HCT116 (cell line): ENCODE results near the gene RGS6. TPM values are rescaled to one million over a fixed set of nuclear protein-coding genes. Genes with fewer than 3 reads are reported as not detected.

Source experiments
- ATAC-seq: fragments of 200-7000 bp; cut with Tn5 transposase; 2 replicates; pipeline ENCODE4 v1.9.1; 2020; ENCODE audit warnings: mild to moderate bottlenecking, moderate library complexity
- BruUV-seq: library from RNA; stranded (reverse); fragments of 400-500 nt; replicated peaks from 2 replicates; lab custom pipeline; 2021; lab: Mats Ljungman, UMichigan
- CTCF ChIA-PET: fragments of 300-600 bp; sonication (Branson Sonifier 250); formaldehyde crosslinking; loops from one replicate; lab custom pipeline; 2021; ENCODE audit warnings: antibody characterized with exemption; lab: Charles Lee
- POLR2A ChIA-PET: fragments of 300-600, 350-600 bp; sonication (Branson Sonifier 250); formaldehyde crosslinking; loops from one replicate; lab custom pipeline; 2021; ENCODE audit warnings: antibody characterized with exemption; lab: Charles Lee
- RAD21 ChIA-PET, 2 experiments: fragments of 300-600 bp; sonication (Branson Sonifier 250); formaldehyde crosslinking; loops; one replicate each; lab custom pipeline; 2023; ENCODE audit warnings: low total read pairs in 2 of 2; ENCODE audit not compliant: uncharacterized antibody in 2 of 2, unreplicated experiment in 2 of 2, low non-redundant PET in 1 of 2; lab: Charles Lee
- DNase-seq: peaks from one replicate; pipeline ENCODE4 v3.0.0-alpha.2; 2010; ENCODE audit warnings: low read depth, low spot score
- H2AFZ ChIP-seq: fragments of 200-600 bp; shearing (Covaris generic), sonication (generic); 2 replicates; pipeline ENCODE4 v1.6.1; 2017; ENCODE audit warnings: low read depth, mixed run types, mixed read lengths, antibody characterized with exemption, low read length; ENCODE audit not compliant: poor library complexity, severe bottlenecking
- H3K27ac ChIP-seq: 2 replicates; pipeline ENCODE4 v1.5.1; 2012; ENCODE audit warnings: low read depth, low read length
- H3K27me3 ChIP-seq: fragments of 200-600 bp; sonication (generic); 2 replicates; pipeline ENCODE4 v1.6.1; 2016; ENCODE audit warnings: mixed run types, low read length, mixed read lengths; ENCODE audit not compliant: insufficient read depth
- H3K36me3 ChIP-seq, 2 experiments: fragments of 200-500 bp in 1 of 2; fragments of 200-600 bp in 1 of 2; sonication (Bioruptor generic) in 1 of 2; sonication (generic) in 1 of 2; 2 replicates each; pipeline versions ENCODE4 v1.5.1 to v1.6.1; 2014 to 2016; ENCODE audit warnings: low read length in 2 of 2, inconsistent platforms in 1 of 2, mixed read lengths in 1 of 2, mixed run types in 1 of 2; ENCODE audit not compliant: insufficient read depth in 2 of 2, control insufficient read depth in 1 of 2
- H3K4me1 ChIP-seq, 2 experiments: fragments of 200-600 bp in 1 of 2; sonication (generic) in 1 of 2; 2 replicates each; pipeline versions ENCODE4 v1.5.1 to v1.6.1; 2012 to 2017; ENCODE audit warnings: low read length in 2 of 2, inconsistent platforms in 1 of 2, mild to moderate bottlenecking in 1 of 2, mixed read lengths in 1 of 2, mixed run types in 1 of 2, moderate library complexity in 1 of 2; ENCODE audit not compliant: insufficient read depth in 2 of 2, control insufficient read depth in 1 of 2
- H3K4me2 ChIP-seq: fragments of 200-600 bp; sonication (generic); 2 replicates; pipeline ENCODE4 v1.6.1; 2017; ENCODE audit warnings: mixed run types, low read length, mixed read lengths
- H3K4me3 ChIP-seq, 2 experiments: fragments of 200-600 bp in 1 of 2; sonication (generic) in 1 of 2; replicated peaks in 1 of 2; 2 replicates each; pipeline ENCODE4 v1.5.1; 2011 to 2016; ENCODE audit warnings: low read length in 2 of 2, control low read depth in 1 of 2, low read depth in 1 of 2, mild to moderate bottlenecking in 1 of 2, mixed read lengths in 1 of 2, mixed run types in 1 of 2
- H3K79me2 ChIP-seq: fragments of 200-600 bp; sonication (generic); 2 replicates; pipeline ENCODE4 v1.6.1; 2017; ENCODE audit warnings: mild to moderate bottlenecking, mixed run types, low read length, moderate library complexity, mixed read lengths; ENCODE audit not compliant: insufficient read depth
- H3K9ac ChIP-seq: fragments of 200-600 bp; sonication (generic); 2 replicates; pipeline ENCODE4 v1.6.1; 2016; ENCODE audit warnings: low read length, mixed read lengths
- H3K9me2 ChIP-seq: fragments of 200-600 bp; sonication (generic), shearing (Covaris generic); 2 replicates; pipeline ENCODE4 v1.6.1; 2017; ENCODE audit warnings: mixed run types, mild to moderate bottlenecking, moderate library complexity; ENCODE audit not compliant: insufficient read depth
- H3K9me3 ChIP-seq, 2 experiments: fragments of 200-500 bp in 1 of 2; fragments of 200-600 bp in 1 of 2; sonication (Bioruptor generic) in 1 of 2; sonication (generic) in 1 of 2; 2 replicates each; pipeline ENCODE4 v1.6.1; 2014 to 2017; ENCODE audit warnings: low read length in 2 of 2, mixed read lengths in 2 of 2, inconsistent platforms in 1 of 2, low read depth in 1 of 2, mild to moderate bottlenecking in 1 of 2, mixed run types in 1 of 2, moderate library complexity in 1 of 2; ENCODE audit not compliant: control insufficient read depth in 1 of 2, insufficient read depth in 1 of 2
- H4K20me1 ChIP-seq: fragments of 200-600 bp; sonication (generic), shearing (Covaris generic); 2 replicates; pipeline ENCODE4 v1.6.1; 2017; ENCODE audit warnings: mixed run types, mild to moderate bottlenecking, moderate library complexity; ENCODE audit not compliant: insufficient read depth
- CBX3 ChIP-seq: IDR thresholded peaks from 2 replicates; pipeline ENCODE4 v1.6.1; 2012; ENCODE audit warnings: low read depth
- CEBPB ChIP-seq: IDR thresholded peaks from 2 replicates; pipeline ENCODE4 v1.6.1; 2012; ENCODE audit warnings: low read depth
- EGR1 ChIP-seq: IDR thresholded peaks from 2 replicates; pipeline ENCODE4 v1.6.1; 2012; ENCODE audit warnings: low read depth
- EZH2 ChIP-seq: fragments of 200-600 bp; sonication (generic); IDR thresholded peaks from 2 replicates; pipeline ENCODE4 v1.6.1; 2017; ENCODE audit warnings: antibody characterized with exemption, mixed run types
- EZH2phosphoT487 ChIP-seq: fragments of 200-600 bp; IDR thresholded peaks from 2 replicates; pipeline ENCODE4 v1.6.1; 2018; ENCODE audit warnings: antibody characterized with exemption, borderline replicate concordance
- FOSL1 ChIP-seq: IDR thresholded peaks from 2 replicates; pipeline ENCODE4 v1.6.1; 2012; ENCODE audit warnings: low read depth
- POLR2A ChIP-seq: IDR thresholded peaks from 2 replicates; pipeline ENCODE4 v1.7.0; 2011; ENCODE audit warnings: borderline replicate concordance; ENCODE audit not compliant: insufficient read depth, insufficient read length; ENCODE audit errors: extremely low read depth
- POLR2AphosphoS5 ChIP-seq: IDR thresholded peaks from 2 replicates; pipeline ENCODE4 v1.6.1; 2011; ENCODE audit warnings: mild to moderate bottlenecking, low read depth, low read length, moderate library complexity
- RAD21 ChIP-seq: IDR thresholded peaks from 2 replicates; pipeline ENCODE4 v1.6.1; 2012; ENCODE audit warnings: low read depth, mild to moderate bottlenecking
- SP1 ChIP-seq: IDR thresholded peaks from 2 replicates; pipeline ENCODE4 v1.6.1; 2012; ENCODE audit warnings: low read depth
- SRF ChIP-seq: IDR thresholded peaks from 2 replicates; pipeline ENCODE4 v1.6.1; 2012; ENCODE audit warnings: low read depth
- TCF7L2 ChIP-seq: IDR thresholded peaks from 2 replicates; pipeline ENCODE4 v1.7.0; 2011; ENCODE audit warnings: borderline replicate concordance, inconsistent platforms; ENCODE audit not compliant: insufficient read depth, insufficient read length; ENCODE audit errors: extremely low read depth
- ZFX ChIP-seq: fragments of 450-650 bp; IDR thresholded peaks from 2 replicates; pipeline ENCODE4 v1.6.1; 2017
- ZNF274 ChIP-seq: fragments of 200-500 bp; sonication (Bioruptor generic); IDR thresholded peaks from 2 replicates; pipeline ENCODE4 v1.6.1; 2014; ENCODE audit warnings: mild to moderate bottlenecking, low read depth, low read length, inconsistent platforms
- intact Hi-C: fragments of 100-400 bp; cut with micrococcal nuclease; formaldehyde crosslinking; loops from 2 replicates; pipeline ENCODE4 v1.10.0; 2022
- total RNA-seq: library from RNA; stranded (reverse); gene quantifications from one replicate; pipeline ENCODE4 v1.2.1, GENCODE V29; 2021; ENCODE audit not compliant: unreplicated experiment
- TF ChIP-seq, protein P1 (sequence below): IDR thresholded peaks from 2 replicates; pipeline ENCODE4 v1.6.1; 2011; ENCODE audit warnings: mild to moderate bottlenecking, low read length, moderate library complexity; ENCODE audit not compliant: insufficient replicate concordance; ENCODE audit errors: extremely low read depth
- TF ChIP-seq, protein P2 (sequence below), 3 experiments: fragments of 200-600 bp in 1 of 3; sonication (generic) in 1 of 3; IDR thresholded peaks in 2 of 3; conservative IDR thresholded peaks in 1 of 3; 2 replicates each; pipeline ENCODE4 v1.5.1; 2012 to 2017; ENCODE audit warnings: low read depth in 2 of 3, low read length in 2 of 3, antibody characterized with exemption in 1 of 3, borderline replicate concordance in 1 of 3, control low read depth in 1 of 3, mild to moderate bottlenecking in 1 of 3, mixed read lengths in 1 of 3, mixed run types in 1 of 3, moderate library complexity in 1 of 3; ENCODE audit not compliant: insufficient read depth in 1 of 3
- TF ChIP-seq, protein P3 (sequence below): IDR thresholded peaks from 2 replicates; pipeline ENCODE4 v1.6.1; 2012

The RGS6 gene
- total RNA-seq, 1 experiment from 2014 or later: 4.7 TPM

DNA sequence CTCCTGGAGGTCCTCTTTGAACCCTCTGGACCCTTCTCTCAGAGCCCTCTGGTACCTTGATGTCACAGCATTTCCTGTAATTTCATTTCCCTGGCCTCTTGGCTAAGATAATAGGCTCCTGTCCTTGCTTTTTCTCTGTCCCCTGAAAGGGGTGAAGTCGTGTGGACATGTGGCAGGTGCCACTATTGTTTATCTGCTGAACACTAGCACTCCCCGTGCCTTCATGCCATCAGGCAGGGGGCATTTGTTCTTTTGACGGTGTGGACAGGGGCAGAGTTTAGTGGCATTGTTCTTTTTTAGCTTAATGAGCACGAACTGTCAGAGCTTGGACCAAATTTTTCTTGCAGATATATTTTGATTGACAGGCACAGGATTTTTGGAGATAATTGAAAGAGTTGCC lies 166.0 kb downstream of the RGS6 start (continued):
- TF ChIP-seq, protein P1, sequence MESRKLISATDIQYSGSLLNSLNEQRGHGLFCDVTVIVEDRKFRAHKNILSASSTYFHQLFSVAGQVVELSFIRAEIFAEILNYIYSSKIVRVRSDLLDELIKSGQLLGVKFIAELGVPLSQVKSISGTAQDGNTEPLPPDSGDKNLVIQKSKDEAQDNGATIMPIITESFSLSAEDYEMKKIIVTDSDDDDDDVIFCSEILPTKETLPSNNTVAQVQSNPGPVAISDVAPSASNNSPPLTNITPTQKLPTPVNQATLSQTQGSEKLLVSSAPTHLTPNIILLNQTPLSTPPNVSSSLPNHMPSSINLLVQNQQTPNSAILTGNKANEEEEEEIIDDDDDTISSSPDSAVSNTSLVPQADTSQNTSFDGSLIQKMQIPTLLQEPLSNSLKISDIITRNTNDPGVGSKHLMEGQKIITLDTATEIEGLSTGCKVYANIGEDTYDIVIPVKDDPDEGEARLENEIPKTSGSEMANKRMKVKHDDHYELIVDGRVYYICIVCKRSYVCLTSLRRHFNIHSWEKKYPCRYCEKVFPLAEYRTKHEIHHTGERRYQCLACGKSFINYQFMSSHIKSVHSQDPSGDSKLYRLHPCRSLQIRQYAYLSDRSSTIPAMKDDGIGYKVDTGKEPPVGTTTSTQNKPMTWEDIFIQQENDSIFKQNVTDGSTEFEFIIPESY: no peak
- TF ChIP-seq, protein P2, sequence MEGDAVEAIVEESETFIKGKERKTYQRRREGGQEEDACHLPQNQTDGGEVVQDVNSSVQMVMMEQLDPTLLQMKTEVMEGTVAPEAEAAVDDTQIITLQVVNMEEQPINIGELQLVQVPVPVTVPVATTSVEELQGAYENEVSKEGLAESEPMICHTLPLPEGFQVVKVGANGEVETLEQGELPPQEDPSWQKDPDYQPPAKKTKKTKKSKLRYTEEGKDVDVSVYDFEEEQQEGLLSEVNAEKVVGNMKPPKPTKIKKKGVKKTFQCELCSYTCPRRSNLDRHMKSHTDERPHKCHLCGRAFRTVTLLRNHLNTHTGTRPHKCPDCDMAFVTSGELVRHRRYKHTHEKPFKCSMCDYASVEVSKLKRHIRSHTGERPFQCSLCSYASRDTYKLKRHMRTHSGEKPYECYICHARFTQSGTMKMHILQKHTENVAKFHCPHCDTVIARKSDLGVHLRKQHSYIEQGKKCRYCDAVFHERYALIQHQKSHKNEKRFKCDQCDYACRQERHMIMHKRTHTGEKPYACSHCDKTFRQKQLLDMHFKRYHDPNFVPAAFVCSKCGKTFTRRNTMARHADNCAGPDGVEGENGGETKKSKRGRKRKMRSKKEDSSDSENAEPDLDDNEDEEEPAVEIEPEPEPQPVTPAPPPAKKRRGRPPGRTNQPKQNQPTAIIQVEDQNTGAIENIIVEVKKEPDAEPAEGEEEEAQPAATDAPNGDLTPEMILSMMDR (IDR thresholded peaks at IDR 0.05 in 2 of 3, conservative IDR thresholded peaks at IDR 0.05 in 1 of 3; ENCODE audit: borderline replicate concordance in 1 of 3, insufficient read depth in 1 of 3, low read depth in 2 of 3, low read length in 2 of 3): no peak
- TF ChIP-seq TCF7L2: no peak

DNA sequence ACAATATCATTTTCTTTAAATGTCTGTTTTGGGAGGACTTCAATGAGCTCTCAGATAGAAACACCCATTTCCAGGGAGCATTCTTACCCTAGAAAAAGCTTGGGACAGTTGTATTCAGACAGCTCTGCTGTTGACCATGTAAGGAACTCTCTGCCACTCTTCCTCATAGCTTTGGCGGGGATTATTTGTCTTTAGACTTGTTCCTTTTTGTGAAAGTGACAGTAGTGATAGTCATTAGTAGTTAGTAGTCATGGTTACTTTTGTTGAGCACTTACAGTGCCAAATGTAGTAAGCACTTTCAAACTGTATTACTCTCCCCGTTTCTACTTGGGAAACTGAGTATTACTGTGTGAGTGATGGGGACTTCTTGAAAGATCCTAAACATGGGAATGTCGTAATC lies 167.3 kb downstream of the RGS6 start:
- DNase-seq (no peak), ATAC-seq (no peak)
- peaks cover 21% of the 10 kb centered on the region; the same call in 1 of the 2 replicates for H3K27me3 ChIP-seq
- H2AFZ ChIP-seq: no peak overlapping the region
- H3K79me2 ChIP-seq: no peaks in the 10 kb centered on the region
- POLR2A ChIA-PET: no interaction called here
- no peak overlapping the region for H3K9ac ChIP-seq
- CTCF ChIA-PET: no interaction called here
- no peak overlapping the region for H3K4me2 ChIP-seq
- H3K4me1 ChIP-seq: no peaks in the 10 kb centered on the region
- intact Hi-C loops: no loop called here
- no peak overlapping the region for H3K27ac ChIP-seq
- H4K20me1 ChIP-seq: no peaks in the 10 kb centered on the region
- H3K36me3 ChIP-seq: no peaks in the 10 kb centered on the region
- H3K9me3 ChIP-seq: no peaks in the 10 kb centered on the region
- H3K4me3 ChIP-seq: no peak overlapping the region
- BruUV-seq: no TSS peak
- RAD21 ChIA-PET: no interaction called here
- H3K9me2 ChIP-seq: no peaks in the 10 kb centered on the region
- TF ChIP-seq ZFX: no peak
- no peak for TF ChIP-seq SP1
- no peak for TF ChIP-seq POLR2A
- no peak for TF ChIP-seq CEBPB
- TF ChIP-seq EZH2: no peak
- TF ChIP-seq, protein P1: no peak
- TF ChIP-seq RAD21: no peak
- TF ChIP-seq POLR2AphosphoS5: no peak
- TF ChIP-seq CBX3: no peak
- no peak for TF ChIP-seq EGR1
- no peak for TF ChIP-seq FOSL1
- TF ChIP-seq SRF: no peak
- TF ChIP-seq EZH2phosphoT487: no peak
- TF ChIP-seq TCF7L2: no peak
- TF ChIP-seq ZNF274: no peak
- TF ChIP-seq, protein P3, sequence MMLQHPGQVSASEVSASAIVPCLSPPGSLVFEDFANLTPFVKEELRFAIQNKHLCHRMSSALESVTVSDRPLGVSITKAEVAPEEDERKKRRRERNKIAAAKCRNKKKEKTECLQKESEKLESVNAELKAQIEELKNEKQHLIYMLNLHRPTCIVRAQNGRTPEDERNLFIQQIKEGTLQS: no peak
- TF ChIP-seq, protein P2 (IDR thresholded peaks at IDR 0.05 in 2 of 3, conservative IDR thresholded peaks at IDR 0.05 in 1 of 3; ENCODE audit: borderline replicate concordance in 1 of 3, insufficient read depth in 1 of 3, low read depth in 2 of 3, low read length in 2 of 3): no peak
